ENCODE data around the gene THOC7.

- TF ChIP-seq MAX (IDR thresholded peaks at IDR 0.05; ENCODE audit: low read depth, low read length) (no peak), CTCF (IDR thresholded peaks at IDR 0.05; ENCODE audit: low read depth, low read length) (no peak), POLR2A (IDR thresholded peaks at IDR 0.05; ENCODE audit: extremely low read depth, insufficient read length) (no peak), MYC (IDR thresholded peaks at IDR 0.05; ENCODE audit: low read depth, low read length) (no peak)
Measured at GRCh38 chr3:63855333-63855940, 8.2 kb downstream of the THOC7 start.
